GM12878 (cell line): ENCODE results near the gene PLEKHO1. TPM values are rescaled to one million over a fixed set of nuclear protein-coding genes. Genes with fewer than 3 reads are reported as not detected.

Experiments
- ATAC-seq: fragments of 200-7000 bp; cut with Tn5 transposase; 3 replicates; pipeline ENCODE4 v1.9.1; 2020; ENCODE audit warnings: mild to moderate bottlenecking, moderate library complexity
- BruUV-seq: library from RNA; stranded (reverse); fragments of 400-500 nt; replicated peaks from 2 replicates; lab custom pipeline; 2021; lab: Mats Ljungman, UMichigan
- CTCF ChIA-PET: fragments of 300-600 bp; sonication (Branson Sonifier 250); formaldehyde crosslinking; extraction: SDS; loops from one replicate; lab custom pipeline; 2021; ENCODE audit warnings: inconsistent platforms; lab: Yijun Ruan, JAX
- POLR2A ChIA-PET: fragments of 350-600 bp; formaldehyde crosslinking; extraction: SDS; loops from one replicate; lab custom pipeline; 2021; ENCODE audit warnings: inconsistent platforms; lab: Charles Lee
- RAD21 ChIA-PET: fragments of 300-600 bp; sonication (Branson Sonifier 250); formaldehyde crosslinking; loops from one replicate; lab custom pipeline; 2023; ENCODE audit warnings: antibody characterized with exemption; ENCODE audit not compliant: unreplicated experiment; lab: Charles Lee
- SMC1A ChIA-PET: fragments of 300-600 bp; sonication (Branson Sonifier 250); formaldehyde crosslinking; loops from one replicate; lab custom pipeline; 2023; ENCODE audit not compliant: unreplicated experiment, uncharacterized antibody; lab: Charles Lee
- DNase-seq: peaks from one replicate; pipeline ENCODE4 v3.0.0-alpha.2; 2011; ENCODE audit warnings: low read depth, low spot score
- FAIRE-seq: peaks from 3 replicates; lab custom pipeline; 2011; peaks lifted over from hg19 to GRCh38; lab: Jason Lieb, UNC
- H2AFZ ChIP-seq: 2 replicates; pipeline ENCODE4 v1.6.0; 2011; ENCODE audit warnings: low read depth, low read length, control low read depth; ENCODE audit not compliant: control insufficient read depth
- H3K27ac ChIP-seq: 2 replicates; pipeline ENCODE4 v1.5.1; 2011; ENCODE audit warnings: control low read depth; ENCODE audit not compliant: control insufficient read depth, insufficient read depth
- H3K27me3 ChIP-seq, 2 experiments: replicated peaks in 1 of 2; 2 replicates each; pipeline versions ENCODE4 v1.6.0 to v1.6.1; 2011; ENCODE audit warnings: low read length in 1 of 2; ENCODE audit not compliant: control insufficient read depth in 2 of 2, insufficient read depth in 2 of 2
- H3K36me3 ChIP-seq, 2 experiments: 2 replicates each; pipeline ENCODE4 v1.5.1; 2011; ENCODE audit warnings: low read length in 1 of 2; ENCODE audit not compliant: control insufficient read depth in 2 of 2, insufficient read depth in 2 of 2
- H3K4me1 ChIP-seq: 2 replicates; pipeline ENCODE4 v1.6.1; 2011; ENCODE audit warnings: mild to moderate bottlenecking, low read length, moderate library complexity, mixed read lengths; ENCODE audit not compliant: control insufficient read depth, insufficient read depth
- H3K4me2 ChIP-seq: 2 replicates; pipeline ENCODE4 v1.6.0; 2011; ENCODE audit warnings: control low read depth; ENCODE audit not compliant: control insufficient read depth, insufficient read depth
- H3K4me3 ChIP-seq: fragments of 200-600 bp; sonication (generic); 2 replicates; pipeline ENCODE4 v1.5.1; 2016
- H3K79me2 ChIP-seq: 2 replicates; pipeline ENCODE4 v1.6.0; 2011; ENCODE audit warnings: low read length; ENCODE audit not compliant: control insufficient read depth, insufficient read depth
- H3K9ac ChIP-seq: 2 replicates; pipeline ENCODE4 v1.8.0; 2011; ENCODE audit warnings: low read length, control low read depth, mixed read lengths; ENCODE audit not compliant: control insufficient read depth, insufficient read depth
- H3K9me3 ChIP-seq: replicated peaks from 3 replicates; pipeline ENCODE4 v1.5.1; 2011; ENCODE audit warnings: mild to moderate bottlenecking, low read length; ENCODE audit not compliant: control insufficient read depth, insufficient read depth
- H4K20me1 ChIP-seq: 2 replicates; pipeline ENCODE4 v1.6.0; 2011; ENCODE audit not compliant: control insufficient read depth, insufficient read depth
- BCL11A ChIP-seq: IDR thresholded peaks from 2 replicates; pipeline ENCODE4 v1.6.1; 2011; ENCODE audit warnings: low read depth, low read length
- CBFB ChIP-seq: IDR thresholded peaks from 2 replicates; pipeline ENCODE4 v1.6.1; 2016; ENCODE audit warnings: antibody characterized with exemption, low read depth
- FOS ChIP-seq: IDR thresholded peaks from 3 replicates; pipeline ENCODE4 v1.6.1; 2011; ENCODE audit warnings: borderline replicate concordance; ENCODE audit not compliant: insufficient read length; ENCODE audit errors: extremely low read depth
- GATAD2B ChIP-seq: fragments of 450-650 bp; conservative IDR thresholded peaks from 2 replicates; pipeline ENCODE4 v1.6.1; 2017; ENCODE audit warnings: low read depth, mild to moderate bottlenecking, moderate library complexity
- HDGF ChIP-seq: fragments of 450-650 bp; IDR thresholded peaks from 2 replicates; pipeline ENCODE4 v1.6.1; 2016; ENCODE audit warnings: antibody characterized with exemption
- LARP7 ChIP-seq: fragments of 450-650 bp; IDR thresholded peaks from 2 replicates; pipeline ENCODE4 v1.6.1; 2017; ENCODE audit warnings: mild to moderate bottlenecking
- MTA2 ChIP-seq: fragments of 450-650 bp; IDR thresholded peaks from 2 replicates; pipeline ENCODE4 v1.6.1; 2016; ENCODE audit warnings: low read depth, mild to moderate bottlenecking, moderate library complexity
- MTA3 ChIP-seq: IDR thresholded peaks from 2 replicates; pipeline ENCODE4 v1.6.1; 2012; ENCODE audit warnings: low read length, inconsistent platforms, borderline replicate concordance
- NFXL1 ChIP-seq: fragments of 450-650 bp; IDR thresholded peaks from 2 replicates; pipeline ENCODE4 v1.6.1; 2017; ENCODE audit warnings: antibody characterized with exemption, mild to moderate bottlenecking, borderline replicate concordance
- RAD21 ChIP-seq: IDR thresholded peaks from 2 replicates; pipeline ENCODE4 v1.6.1; 2011; ENCODE audit warnings: mild to moderate bottlenecking, low read depth, low read length, moderate library complexity; ENCODE audit not compliant: insufficient read depth
- RB1 ChIP-seq: fragments of 450-650 bp; formaldehyde crosslinking; IDR thresholded peaks from 2 replicates; pipeline ENCODE4 v1.6.1; 2017; ENCODE audit warnings: mild to moderate bottlenecking, borderline replicate concordance
- SREBF2 ChIP-seq: IDR thresholded peaks from 2 replicates; pipeline ENCODE4 v1.6.1; 2012; ENCODE audit warnings: mild to moderate bottlenecking, low read length
- STAT1 ChIP-seq: fragments of 450-650 bp; conservative IDR thresholded peaks from 2 replicates; pipeline ENCODE4 v1.6.1; 2014; ENCODE audit warnings: antibody characterized with exemption, mild to moderate bottlenecking
- TCF12 ChIP-seq: IDR thresholded peaks from 2 replicates; pipeline ENCODE4 v1.6.1; 2011; ENCODE audit warnings: low read depth, mild to moderate bottlenecking, low read length
- WGBS: methylation state at CpG from one replicate; pipeline ENCODE4 v1.1.6; 2016; ENCODE audit warnings: low lambda C conversion rate; ENCODE audit not compliant: insufficient replicate concordance, insufficient coverage; ENCODE audit errors: missing lambda C conversion rate; 5-methylcytosine and 5-hydroxymethylcytosine counted together
- in situ Hi-C: fragments of 300-500 bp; cut with MboI; formaldehyde crosslinking; loops from 9 replicates; pipeline ENCODE4 v1.14.3; 2018; ENCODE audit warnings: mixed read lengths
- intact Hi-C: fragments of 100-400 bp; cut with micrococcal nuclease; formaldehyde crosslinking; loops from one replicate; pipeline ENCODE4 v1.14.2; 2022; ENCODE audit not compliant: unreplicated experiment
- polyA plus RNA-seq, 11 experiments: library from polyadenylated mRNA; depleted of rRNA in 4 of 11; unstranded in 6 of 11; stranded (reverse) in 5 of 11; fragments of >200 nt; fragmentation: Nextera tagmentation in 4 of 11; fragmentation: Illumina TruSeq in 1 of 11; extraction: Ambion mirVana in 4 of 11; extraction: Trizol in 1 of 11; gene quantifications; 1 replicate in 1 of 11; 2 replicates in 10 of 11; pipeline versions ENCODE4 v1.2.1 to v1.2.3, GENCODE V29; 2011 to 2016; ENCODE audit warnings: inconsistent platforms in 2 of 11, missing spikeins in 2 of 11, low read depth in 1 of 11
- total RNA-seq, 4 experiments: library from RNA; depleted of rRNA in 3 of 4; stranded (reverse); fragments of >200 nt in 3 of 4; fragmentation: Illumina TruSeq in 1 of 4; extraction: Trizol in 1 of 4; gene quantifications; 2 replicates each; pipeline versions ENCODE4 v1.2.1 to v1.2.3, GENCODE V29; 2013 to 2021
- TF ChIP-seq, protein P1 (sequence below): fragments of 450-650 bp; IDR thresholded peaks from 2 replicates; pipeline ENCODE4 v1.6.1; 2017; ENCODE audit warnings: mild to moderate bottlenecking, moderate library complexity
- TF ChIP-seq, protein P2 (sequence below): IDR thresholded peaks from 2 replicates; pipeline ENCODE4 v1.6.1; 2012; ENCODE audit warnings: low read depth, low read length, improper control_type of control experiment
- TF ChIP-seq, protein P3 (sequence below): IDR thresholded peaks from 2 replicates; pipeline ENCODE4 v1.6.1; 2011; ENCODE audit warnings: low read depth, mild to moderate bottlenecking, low read length, moderate library complexity, borderline replicate concordance; ENCODE audit errors: extremely low read depth

PLEKHO1 gene
- total and polyA plus RNA-seq, 10 of the 15 experiments (the other 5 are each of a cell fraction or from before 2014, with no cell fraction given) = 5.3 to 184 (median 88.8) TPM

DNA sequence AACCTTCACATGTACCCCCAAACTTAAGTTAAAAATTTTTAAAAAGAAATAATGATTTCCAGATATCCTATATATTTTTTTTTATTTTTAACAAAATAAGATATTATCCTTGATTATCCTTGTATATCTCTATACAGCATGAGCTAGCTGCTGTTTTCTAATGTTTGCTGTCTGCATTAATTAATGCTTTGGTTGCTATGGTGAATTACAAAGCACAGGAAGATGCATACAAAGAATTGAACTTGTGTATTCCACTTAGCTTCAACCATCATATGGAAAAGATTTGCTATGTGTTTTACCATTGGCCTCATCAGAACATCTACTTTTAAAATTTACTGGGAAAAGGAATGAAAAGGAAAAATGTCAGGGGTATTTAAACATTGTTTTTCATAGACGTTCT lies 46.7 kb upstream of the PLEKHO1 start:
- no peaks in the 10 kb centered on the region for H3K9me3 ChIP-seq
- H3K36me3 ChIP-seq = no peaks in the 10 kb centered on the region; a peak in 1 of 4 replicates
- ATAC-seq (no peak), DNase-seq (no peak), FAIRE-seq (no peak)
- ChIA-PET POLR2A (interaction anchor here (0.8 kb wide), 1 partner anchor 60 kb away, joined by 5 read pairs; no protein-coding TSS in a partner anchor), SMC1A (interaction anchor here (0.6 to 1.6 kb wide), 7 partner anchors 8 to 277 kb away, joined by 3 to 5 read pairs (median 3); no protein-coding TSS in a partner anchor), CTCF (interaction anchor here (0.9 to 1.2 kb wide), 2 partner anchors 8 to 56 kb away, joined by 3 read pairs; no protein-coding TSS in a partner anchor), RAD21 (no interaction called here)
- in situ Hi-C loops = no loop called here
- H4K20me1 ChIP-seq = no peaks in the 10 kb centered on the region
- no peak overlapping the region for H3K27ac ChIP-seq
- BruUV-seq = no TSS peak
- no peaks in the 10 kb centered on the region for H3K79me2 ChIP-seq
- intact Hi-C loops = no loop called here
- no peaks in the 10 kb centered on the region for H3K27me3 ChIP-seq
- H3K4me1 ChIP-seq = no peaks in the 10 kb centered on the region
- no peak overlapping the region for H3K9ac ChIP-seq
- TF ChIP-seq MTA3 = no peak
- no peak for TF ChIP-seq RB1
- TF ChIP-seq MTA2 = no peak
- no peak for TF ChIP-seq GATAD2B
- TF ChIP-seq, protein P1, sequence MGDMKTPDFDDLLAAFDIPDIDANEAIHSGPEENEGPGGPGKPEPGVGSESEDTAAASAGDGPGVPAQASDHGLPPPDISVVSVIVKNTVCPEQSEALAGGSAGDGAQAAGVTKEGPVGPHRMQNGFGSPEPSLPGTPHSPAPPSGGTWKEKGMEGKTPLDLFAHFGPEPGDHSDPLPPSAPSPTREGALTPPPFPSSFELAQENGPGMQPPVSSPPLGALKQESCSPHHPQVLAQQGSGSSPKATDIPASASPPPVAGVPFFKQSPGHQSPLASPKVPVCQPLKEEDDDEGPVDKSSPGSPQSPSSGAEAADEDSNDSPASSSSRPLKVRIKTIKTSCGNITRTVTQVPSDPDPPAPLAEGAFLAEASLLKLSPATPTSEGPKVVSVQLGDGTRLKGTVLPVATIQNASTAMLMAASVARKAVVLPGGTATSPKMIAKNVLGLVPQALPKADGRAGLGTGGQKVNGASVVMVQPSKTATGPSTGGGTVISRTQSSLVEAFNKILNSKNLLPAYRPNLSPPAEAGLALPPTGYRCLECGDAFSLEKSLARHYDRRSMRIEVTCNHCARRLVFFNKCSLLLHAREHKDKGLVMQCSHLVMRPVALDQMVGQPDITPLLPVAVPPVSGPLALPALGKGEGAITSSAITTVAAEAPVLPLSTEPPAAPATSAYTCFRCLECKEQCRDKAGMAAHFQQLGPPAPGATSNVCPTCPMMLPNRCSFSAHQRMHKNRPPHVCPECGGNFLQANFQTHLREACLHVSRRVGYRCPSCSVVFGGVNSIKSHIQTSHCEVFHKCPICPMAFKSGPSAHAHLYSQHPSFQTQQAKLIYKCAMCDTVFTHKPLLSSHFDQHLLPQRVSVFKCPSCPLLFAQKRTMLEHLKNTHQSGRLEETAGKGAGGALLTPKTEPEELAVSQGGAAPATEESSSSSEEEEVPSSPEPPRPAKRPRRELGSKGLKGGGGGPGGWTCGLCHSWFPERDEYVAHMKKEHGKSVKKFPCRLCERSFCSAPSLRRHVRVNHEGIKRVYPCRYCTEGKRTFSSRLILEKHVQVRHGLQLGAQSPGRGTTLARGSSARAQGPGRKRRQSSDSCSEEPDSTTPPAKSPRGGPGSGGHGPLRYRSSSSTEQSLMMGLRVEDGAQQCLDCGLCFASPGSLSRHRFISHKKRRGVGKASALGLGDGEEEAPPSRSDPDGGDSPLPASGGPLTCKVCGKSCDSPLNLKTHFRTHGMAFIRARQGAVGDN = no peak
- no peak for TF ChIP-seq FOS
- TF ChIP-seq, protein P2, sequence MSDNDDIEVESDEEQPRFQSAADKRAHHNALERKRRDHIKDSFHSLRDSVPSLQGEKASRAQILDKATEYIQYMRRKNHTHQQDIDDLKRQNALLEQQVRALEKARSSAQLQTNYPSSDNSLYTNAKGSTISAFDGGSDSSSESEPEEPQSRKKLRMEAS = no peak
- TF ChIP-seq BCL11A = no peak
- no peak for TF ChIP-seq LARP7
- TF ChIP-seq CBFB = no peak
- no peak for TF ChIP-seq RAD21
- no peak for TF ChIP-seq STAT1
- no peak for TF ChIP-seq HDGF
- TF ChIP-seq SREBF2 = no peak
- TF ChIP-seq TCF12 = no peak
- TF ChIP-seq, protein P3, sequence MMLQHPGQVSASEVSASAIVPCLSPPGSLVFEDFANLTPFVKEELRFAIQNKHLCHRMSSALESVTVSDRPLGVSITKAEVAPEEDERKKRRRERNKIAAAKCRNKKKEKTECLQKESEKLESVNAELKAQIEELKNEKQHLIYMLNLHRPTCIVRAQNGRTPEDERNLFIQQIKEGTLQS = no peak
- TF ChIP-seq NFXL1 = no peak
- H3K4me2 ChIP-seq = no peak overlapping the region
- H3K4me3 ChIP-seq = no peak overlapping the region
- H2AFZ ChIP-seq = no peak overlapping the region
- 94% methylated on average over 1 of the region's 1 CpG for WGBS
